HAP-1 (cell line): ENCODE results near the gene SPIRE2.

Experiments used
- DNase-seq, 2 experiments: peaks; one replicate each; pipeline ENCODE4 v3.0.0-alpha.2; 2016 to 2020; ENCODE audit warnings: low spot score in 2 of 2
- H3K27me3 ChIP-seq: fragments of 250-450 bp; sonication (Bioruptor Pico); 2 replicates; pipeline ENCODE4 v1.5.1; 2020; ENCODE audit warnings: low read depth, mild to moderate bottlenecking, moderate library complexity
- H3K36me3 ChIP-seq: fragments of 250-450 bp; sonication (Bioruptor Pico); replicated peaks from 2 replicates; pipeline ENCODE4 v1.5.1; 2020; ENCODE audit warnings: mild to moderate bottlenecking
- H3K4me1 ChIP-seq: fragments of 250-450 bp; sonication (Bioruptor Pico); 2 replicates; pipeline ENCODE4 v1.5.1; 2020; ENCODE audit warnings: mild to moderate bottlenecking
- H3K4me3 ChIP-seq: fragments of 250-450 bp; sonication (Bioruptor Pico); 2 replicates; pipeline ENCODE4 v1.5.1; 2020; ENCODE audit warnings: mild to moderate bottlenecking, moderate library complexity
- H3K9me3 ChIP-seq: fragments of 250-450 bp; sonication (Bioruptor Pico); 2 replicates; pipeline ENCODE4 v1.5.1; 2020; ENCODE audit warnings: mild to moderate bottlenecking, moderate library complexity
- in situ Hi-C: fragments of 300-500 bp; cut with MboI; formaldehyde crosslinking; loops from 3 replicates; pipeline ENCODE4 v1.14.3; 2020; ENCODE audit warnings: low sequenced_read_pairs, inconsistent platforms, mixed read lengths

Gene SPIRE2

GRCh38 chr16:89919535-89920406, 91.5 kb downstream of the SPIRE2 start:
- Histone ChIP-seq H3K36me3 (no peaks in the 10 kb centered on the region), H3K4me1 (peaks cover 33% of the 10 kb centered on the region), H3K4me3 (no peak overlapping the region), H3K9me3 (no peaks in the 10 kb centered on the region), H3K27me3 (no peaks in the 10 kb centered on the region)
- in situ Hi-C loops = no loop called here
- no peak for DNase-seq

- no peak overlapping the region for H3K4me3 ChIP-seq
- H3K27me3 ChIP-seq = no peaks in the 10 kb centered on the region
- H3K4me1 ChIP-seq = peaks cover 33% of the 10 kb centered on the region
- DNase-seq = no peak
- H3K36me3 ChIP-seq = no peaks in the 10 kb centered on the region
- in situ Hi-C loops = no loop called here
- no peaks in the 10 kb centered on the region for H3K9me3 ChIP-seq
Observed at GRCh38 chr16:89920723-89921122, 92.4 kb downstream of the SPIRE2 start.
